Fibroblast of skin of back (primary cell): ENCODE data around the gene TMEM116. TPM values are rescaled to one million over a fixed set of nuclear protein-coding genes. Genes with fewer than 3 reads are reported as not detected.
A peak's percentile ranks its signal among the peaks of the same experiment; 100 is the strongest.
"Not testable (repeated sequence)": the region's sequence is repeated elsewhere in the genome, so short reads cannot be mapped to it uniquely, and the experiment has no call there.

Source experiments
- DNase-seq: peaks from one replicate; pipeline ENCODE4 v3.0.0-alpha.2; 2013
- polyA plus RNA-seq, 2 experiments: library from polyadenylated mRNA; unstranded; fragments of 120-200 nt; gene quantifications; one replicate each; pipeline ENCODE4 v1.2.1, GENCODE V29; 2013; ENCODE audit not compliant: insufficient read length in 2 of 2

The TMEM116 gene
- 4.0 TPM for polyA plus RNA-seq (2013, experiment 1 of 2; ENCODE audit: insufficient read length)
- polyA plus RNA-seq (2013, experiment 2 of 2; ENCODE audit: insufficient read length): 3.3 TPM

DNA sequence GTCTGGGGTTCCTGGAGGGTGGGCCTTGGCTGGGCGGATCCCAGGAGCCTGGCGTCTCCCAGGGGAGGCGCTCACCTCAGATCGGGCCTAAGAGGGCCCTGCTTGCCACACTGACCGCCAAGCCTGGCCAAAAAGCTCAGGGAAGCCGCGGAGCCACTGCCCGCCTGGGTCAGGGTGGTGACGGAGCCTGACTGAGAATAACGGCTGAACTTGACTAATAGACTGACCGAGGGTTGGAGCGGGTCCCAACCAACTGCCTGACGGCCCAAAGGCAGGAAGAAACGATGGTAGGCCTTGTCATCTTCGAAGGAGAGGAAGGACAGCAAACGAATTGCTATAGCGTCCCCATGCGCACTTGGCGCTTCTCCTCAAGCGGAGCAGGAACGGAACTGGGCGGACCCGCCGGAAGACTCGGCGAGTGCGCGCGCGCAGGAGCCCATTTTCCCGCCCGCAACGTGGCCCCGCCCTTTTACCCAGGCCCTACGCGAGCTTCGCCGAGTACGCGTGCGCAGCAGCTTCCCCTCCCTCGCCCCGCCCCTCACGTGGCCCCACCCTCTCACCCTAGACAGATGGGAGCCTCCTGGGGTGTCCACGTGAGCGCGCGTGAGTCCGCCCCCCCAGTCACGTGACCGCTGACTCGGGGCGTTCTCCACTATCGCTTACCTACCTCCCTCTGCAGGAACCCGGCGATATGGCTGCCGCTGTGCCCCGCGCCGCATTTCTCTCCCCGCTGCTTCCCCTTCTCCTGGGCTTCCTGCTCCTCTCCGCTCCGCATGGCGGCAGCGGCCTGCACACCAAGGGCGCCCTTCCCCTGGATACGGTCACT, at the start of gene TMEM116, which contains the start of gene ERP29:
TSS of gene TMEM116 (minus strand) at position 391 of the 826 bp plus-strand sequence. CDS start 7,895 bp downstream, outside the sequence.
TSS of gene ERP29 (plus strand) at position 652 of the 826 bp plus-strand sequence. CDS start at position 692, 40 bp downstream.
- DNase-seq: peak; percentile 98

DNA sequence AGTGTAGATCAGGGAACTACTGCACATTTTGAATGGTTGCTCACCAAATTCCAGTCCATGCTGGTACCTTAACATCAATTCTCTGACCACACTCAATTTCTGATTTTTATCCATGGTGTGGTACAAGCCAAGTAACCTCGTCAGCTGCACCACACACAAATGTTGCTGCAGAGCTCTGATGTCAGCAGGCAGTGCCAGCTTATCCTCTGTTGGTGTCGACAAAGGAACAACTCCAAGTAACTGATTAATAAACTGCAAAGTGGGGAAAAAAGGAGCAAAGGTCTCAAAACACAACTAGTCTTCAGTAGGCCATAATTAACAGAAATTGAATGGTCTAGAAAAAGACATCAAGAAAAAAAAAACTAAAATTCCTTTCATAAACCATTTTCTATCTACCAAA, 48.2 kb upstream of the TMEM116 start:
- DNase-seq: no peak

DNA sequence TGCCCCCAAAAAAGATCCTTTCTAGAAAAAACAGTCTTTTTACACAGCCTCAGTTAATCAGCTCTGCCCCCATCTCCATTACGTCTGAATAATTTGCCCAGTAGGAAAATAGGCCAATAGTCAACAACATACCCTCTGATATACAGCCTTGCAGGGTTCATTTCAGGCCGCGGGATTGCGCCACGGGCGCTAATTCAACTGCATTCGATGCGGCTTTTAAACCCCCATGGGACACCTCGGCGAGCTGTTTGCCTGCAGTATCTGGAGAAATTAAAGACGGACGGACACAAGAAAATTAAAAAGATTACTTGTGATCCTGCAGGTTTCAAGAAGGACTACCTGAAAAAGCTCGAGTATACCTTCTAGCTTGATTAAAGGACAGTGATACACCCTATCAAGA, 36.4 kb upstream of the TMEM116 start:
- no peak for DNase-seq

DNA sequence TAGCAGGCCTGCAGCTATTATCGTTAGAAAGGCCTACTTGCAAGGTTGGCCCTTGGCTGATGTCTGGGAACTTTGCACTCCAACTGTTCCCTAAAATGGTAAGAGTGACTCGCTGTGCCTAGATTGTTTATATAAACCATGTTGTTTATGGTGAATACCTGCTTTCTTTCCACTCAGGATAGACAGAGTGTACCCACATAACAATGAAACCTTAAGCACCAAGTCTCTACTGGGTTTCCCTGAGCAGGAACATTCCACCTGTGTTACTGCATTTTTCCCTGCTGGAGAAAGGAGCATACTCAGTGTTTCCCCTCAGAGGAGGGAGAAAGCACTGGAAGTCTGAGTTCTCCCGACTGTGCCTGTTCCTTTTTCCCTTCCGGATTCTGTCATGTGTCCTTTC, 33.0 kb upstream of the TMEM116 start:
- DNase-seq: no peak

DNA sequence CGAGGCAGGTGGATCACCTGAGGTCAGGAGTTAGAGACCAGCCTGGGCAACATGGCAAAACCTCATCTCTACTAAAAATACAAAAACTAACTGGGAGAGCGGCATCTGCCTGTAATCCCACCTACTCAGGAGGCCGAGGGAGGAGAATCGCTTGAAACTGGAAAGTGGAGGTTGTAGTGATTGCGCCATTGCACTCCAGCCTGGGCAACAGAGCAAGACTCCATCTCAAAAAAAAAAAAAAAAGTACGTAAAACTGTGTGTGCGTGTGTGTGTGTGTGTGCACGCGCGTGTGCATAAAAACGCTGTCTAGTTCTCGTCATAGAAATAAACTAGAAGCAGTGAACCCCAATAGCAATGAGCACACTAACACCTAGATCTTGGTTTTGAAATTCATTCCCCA, 23.6 kb upstream of the TMEM116 start:
- DNase-seq: not testable (repeated sequence)

DNA sequence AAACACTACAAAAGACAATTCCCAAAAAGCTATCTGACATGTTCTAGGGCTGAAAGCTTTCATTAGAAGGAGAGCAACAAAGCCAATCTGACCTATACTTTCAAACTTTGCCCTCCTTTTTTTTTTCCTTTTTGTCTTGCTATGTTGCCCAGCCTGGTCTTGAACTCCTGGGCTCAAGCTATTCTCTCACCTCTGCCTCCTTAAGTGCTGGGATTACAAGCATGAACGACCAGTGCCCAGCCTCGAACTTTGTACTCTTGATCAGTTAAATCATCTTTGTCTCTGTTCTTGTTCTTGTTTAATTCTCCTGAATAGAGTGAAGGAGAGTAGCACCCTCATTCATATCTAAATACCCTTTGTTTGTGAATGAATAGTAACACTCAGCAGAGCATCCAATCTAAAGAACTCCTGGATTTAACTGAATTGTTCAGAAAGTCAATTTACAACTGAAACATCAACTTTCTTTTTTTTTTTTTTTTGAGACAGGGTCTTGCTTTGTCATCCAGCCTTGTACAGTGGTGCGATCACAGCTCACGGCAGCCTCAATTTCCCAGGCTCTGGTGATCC, 22.3 kb upstream of the TMEM116 start:
- no peak for DNase-seq

DNA sequence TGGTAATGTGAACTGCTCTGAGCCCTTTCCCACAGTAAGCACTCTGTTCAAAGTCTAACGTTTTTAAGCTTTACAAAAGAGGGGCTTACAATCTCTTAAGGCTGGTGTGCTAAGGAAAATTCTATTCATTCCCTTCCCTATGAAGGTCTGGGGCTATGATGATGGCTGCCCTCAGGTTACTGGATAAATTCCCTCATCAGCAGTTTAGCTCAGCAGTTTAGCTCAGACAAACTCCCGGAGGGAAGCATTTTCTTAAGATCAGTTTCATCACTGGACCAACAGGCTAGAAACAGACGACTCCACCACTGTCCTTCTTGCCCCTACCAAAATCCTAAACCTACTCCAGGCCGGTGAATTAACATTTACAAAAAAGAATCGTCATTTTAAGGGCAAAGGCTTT, 19.3 kb upstream of the TMEM116 start:
- no peak for DNase-seq

DNA sequence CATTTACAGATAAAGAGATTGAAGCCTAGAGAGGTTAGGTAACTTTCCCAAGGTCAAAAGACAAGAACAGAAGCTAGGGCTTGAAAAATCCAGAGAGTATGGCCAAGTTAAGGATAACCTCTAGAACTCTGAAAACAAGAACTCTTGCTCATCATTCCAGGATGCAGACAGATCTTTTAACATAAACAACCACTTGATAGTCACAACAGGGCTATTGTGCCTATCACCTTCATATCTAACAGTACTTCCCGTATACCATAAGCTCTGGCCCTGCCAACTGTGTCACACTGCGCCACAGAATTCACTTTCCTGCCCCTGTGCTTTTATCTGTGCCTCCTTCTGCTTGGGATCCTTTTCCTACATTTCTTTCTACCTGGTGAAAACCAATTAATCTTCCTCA, 18.5 kb upstream of the TMEM116 start:
- no peak for DNase-seq

DNA sequence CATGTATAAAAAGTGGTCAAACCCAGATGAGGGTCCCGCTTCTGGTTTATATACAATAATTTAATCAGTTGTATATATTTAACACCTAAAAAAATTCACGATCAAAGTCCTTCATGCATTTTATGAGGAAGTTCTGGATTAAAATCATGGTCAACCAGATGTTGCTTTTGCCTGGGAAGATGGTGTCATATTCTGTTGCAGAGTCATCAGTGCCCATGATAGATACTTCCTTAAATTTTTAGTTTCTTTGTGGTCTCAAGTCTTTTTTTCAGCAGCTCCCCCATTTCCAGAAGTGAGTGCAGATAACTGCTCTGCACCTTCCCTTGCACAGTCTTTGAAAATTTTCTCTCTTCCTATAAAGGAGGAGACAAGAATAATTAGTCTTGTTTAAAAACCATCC, 16.3 kb upstream of the TMEM116 start:
- DNase-seq: no peak

DNA sequence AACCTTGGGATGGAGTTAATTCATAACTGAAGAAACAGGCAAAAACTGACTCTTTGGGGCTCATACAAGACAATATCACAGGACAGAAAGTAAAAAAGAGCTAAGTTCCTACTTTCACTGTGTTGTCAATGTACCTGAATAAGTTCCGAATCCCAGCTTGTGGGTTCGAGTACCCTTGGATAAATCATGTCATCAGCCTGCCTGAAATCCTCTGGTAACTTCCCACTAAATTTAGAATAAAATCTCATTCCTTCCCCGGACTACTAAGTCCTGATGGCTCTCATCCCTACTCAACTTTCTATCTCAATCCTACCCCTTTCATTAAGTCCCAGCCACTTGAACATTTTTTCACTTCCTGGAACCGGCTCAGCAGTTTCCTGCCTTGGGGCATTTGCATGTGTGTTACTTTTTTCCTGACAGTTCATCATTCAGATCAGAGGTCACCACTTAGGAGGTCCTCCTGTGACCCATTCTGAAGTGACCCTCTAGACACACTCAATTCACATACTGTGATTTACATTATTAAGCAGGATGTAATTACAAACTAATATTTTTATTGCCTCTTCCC, 12.9 kb upstream of the TMEM116 start:
- no peak for DNase-seq

DNA sequence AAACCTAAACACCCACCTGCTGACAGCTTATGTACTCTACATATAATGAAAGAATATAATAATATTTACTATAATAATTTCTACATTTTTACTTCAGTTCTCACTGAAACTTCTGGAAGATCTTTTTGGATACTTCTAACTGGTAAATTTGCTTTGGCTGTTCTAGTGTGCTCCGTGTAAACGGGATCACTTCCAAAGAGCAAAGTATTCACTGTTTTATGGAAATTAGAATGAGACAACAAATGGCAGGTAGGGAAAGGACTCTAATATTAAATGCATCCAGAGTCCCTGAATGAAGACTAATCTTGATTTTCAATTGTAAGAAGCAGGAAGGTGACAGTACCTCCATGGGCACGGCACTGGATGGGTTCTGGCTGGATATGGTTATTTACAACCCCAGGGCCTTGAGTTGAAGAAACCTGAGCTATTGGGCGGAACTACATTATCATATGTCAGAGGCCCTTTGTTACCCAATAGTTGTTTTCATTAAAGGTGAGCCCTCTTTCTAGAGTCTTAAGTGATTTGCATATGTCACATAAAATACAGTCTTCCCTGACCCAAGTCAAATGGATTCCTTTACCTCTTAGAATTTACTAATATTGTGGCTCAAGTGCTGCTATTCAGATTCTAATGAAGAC, 10.9 kb upstream of the TMEM116 start:
- DNase-seq: no peak

DNA sequence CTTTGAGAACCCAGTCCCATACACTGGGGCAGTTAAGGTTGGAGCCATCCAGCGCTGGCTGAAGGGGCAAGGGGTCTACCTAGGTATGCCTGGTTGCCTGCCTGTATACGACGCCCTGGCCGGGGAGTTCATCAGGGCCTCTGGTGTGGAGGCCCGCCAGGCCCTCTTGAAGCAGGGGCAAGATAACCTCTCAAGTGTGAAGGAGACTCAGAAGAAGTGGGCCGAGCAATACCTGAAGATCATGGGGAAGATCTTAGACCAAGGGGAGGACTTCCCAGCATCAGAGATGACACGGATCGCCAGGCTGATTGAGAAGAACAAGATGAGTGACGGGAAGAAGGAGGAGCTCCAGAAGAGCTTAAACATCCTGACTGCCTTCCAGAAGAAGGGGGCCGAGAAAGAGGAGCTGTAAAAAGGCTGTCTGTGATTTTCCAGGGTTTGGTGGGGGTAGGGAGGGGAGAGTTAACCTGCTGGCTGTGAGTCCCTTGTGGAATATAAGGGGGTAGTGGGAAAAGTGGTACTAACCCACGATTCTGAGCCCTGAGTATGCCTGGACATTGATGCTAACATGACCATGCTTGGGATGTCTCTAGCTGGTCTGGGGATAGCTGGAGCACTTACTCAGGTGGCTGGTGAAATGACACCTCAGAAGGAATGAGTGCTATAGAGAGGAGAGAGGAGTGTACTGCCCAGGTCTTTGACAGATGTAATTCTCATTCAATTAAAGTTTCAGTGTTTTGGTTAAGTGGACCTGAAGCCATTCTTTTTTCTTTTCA, 9.5 kb upstream of the TMEM116 start:
- DNase-seq: no peak

DNA sequence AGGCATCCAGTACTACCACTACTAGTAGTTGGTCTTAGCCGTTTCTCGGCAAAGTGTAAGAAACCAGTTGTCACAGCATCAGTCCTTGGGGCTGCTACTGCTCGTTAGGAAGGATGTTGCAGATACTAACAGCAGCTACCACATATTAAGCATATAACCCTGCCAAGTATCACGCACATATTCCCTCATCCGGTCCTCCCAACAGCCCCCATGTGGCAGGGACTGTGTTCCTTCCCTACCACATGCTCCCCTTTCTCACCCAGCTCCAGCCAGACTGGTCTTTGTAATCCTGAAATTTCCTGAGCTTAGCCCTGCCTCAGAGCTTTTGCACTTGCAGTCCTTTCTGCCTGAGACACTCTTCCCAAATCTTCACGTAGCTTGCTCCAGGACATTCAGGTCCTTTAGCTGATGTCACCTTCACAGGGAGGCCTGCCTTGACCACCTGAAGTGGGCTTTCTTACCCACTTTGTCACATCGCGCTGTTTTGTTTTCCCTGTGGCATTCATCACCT, 8.0 kb upstream of the TMEM116 start:
- no peak for DNase-seq

DNA sequence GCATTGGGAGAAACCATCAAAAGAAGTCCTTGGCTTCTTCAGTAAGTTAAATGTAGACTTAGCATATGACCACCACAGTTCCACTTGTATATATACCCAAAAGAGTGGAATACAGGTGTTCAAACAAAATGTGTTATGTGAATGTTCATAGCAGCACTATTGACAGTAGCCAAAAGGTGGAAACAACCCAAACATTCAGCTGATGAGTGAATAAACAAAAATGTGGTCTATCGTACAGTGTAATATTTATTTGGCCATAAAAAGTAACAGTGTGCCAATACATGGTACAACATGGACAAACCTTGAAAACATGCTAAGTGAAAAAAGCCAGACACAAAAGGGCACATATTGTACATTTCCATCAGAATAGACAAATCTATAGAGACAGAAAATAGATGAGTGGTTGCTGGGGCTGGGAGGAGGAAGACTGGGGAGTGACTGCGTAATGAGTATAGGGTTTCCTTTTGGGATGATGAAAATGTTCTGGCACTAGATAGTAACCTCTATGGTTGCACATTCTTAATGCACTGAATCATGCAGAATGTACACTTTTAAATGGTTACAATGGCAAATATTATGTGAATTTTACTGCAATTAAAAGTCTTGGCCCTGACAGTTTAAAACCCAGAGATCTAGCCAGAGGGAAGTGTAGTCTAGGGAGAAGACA, 5.7 kb upstream of the TMEM116 start:
- peak; percentile 84 for DNase-seq

DNA sequence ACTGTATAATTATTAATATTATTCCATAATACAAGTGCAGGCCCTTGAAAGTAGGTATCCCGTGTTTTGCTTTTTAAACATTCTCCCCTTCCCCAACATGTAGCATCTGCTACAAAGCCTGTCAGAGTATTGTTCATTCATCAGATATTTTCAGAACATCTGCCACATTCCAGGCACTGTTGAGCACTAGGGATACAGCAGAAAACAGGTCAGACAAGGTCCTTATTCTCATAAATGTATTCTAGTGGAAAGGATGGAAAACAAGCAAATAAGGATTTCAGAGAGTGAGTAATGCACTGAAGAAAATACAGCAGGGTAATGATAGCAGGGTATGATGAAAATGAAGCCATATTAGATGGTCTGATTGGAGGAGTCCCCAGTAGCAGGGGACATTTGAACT, 4.1 kb upstream of the TMEM116 start:
- DNase-seq: no peak

DNA sequence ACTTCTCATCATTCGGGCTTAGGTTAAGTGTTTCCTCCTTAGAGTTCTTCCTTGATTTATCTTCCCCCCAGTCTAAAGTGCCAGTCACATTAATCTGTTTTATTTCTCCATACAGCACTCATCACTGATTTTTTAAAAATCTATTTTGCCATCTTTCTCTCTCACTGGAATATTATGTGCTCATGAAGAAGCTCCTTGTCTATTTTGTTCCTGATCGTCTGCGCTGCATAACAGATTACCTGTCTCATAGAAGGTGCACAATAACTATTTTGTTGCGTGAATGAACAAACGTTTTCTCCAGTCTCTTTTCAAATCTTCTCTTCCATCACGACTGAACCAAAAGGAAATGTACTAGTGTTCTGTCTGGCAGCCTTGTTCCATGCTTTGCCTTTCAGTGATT, 3.0 kb upstream of the TMEM116 start:
- DNase-seq: no peak

DNA sequence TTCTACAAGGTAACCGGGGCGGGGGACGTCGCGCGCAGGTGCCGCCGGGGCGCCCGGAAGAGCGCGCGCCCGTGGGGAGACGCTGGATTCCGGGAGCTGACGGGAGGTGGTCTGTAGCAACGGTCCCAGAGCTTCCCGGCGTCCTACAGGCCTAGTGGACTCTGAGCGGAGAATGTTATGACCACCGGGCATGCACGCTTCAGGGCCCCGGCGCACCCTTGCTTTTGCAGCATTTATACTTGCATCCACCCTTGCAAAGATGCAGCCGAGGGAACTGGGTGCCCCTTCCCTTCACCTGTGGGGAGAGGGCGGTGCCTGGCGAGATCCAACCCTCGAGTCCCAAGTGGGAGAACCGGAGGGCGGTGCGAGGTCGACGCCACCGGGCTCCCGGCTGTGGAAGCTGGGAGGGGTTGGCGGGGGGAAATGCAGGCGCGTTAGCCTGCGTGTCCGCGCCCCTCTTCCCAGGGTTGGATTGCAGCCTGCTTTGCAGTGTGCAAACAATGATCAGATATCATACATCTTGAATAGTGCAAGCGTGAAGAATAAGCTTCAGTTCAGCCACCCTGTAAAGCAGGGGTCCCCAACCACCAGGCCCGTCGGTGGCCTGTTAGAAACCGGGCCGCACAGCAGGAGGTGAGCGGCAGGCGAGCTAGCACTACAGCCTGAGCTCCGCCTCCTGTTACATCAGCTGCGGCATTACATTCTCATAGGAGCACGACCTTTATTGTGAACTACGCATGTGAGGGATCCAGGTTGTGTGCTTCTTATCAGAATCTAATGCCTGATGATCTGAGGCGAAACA, 837 bp upstream of the TMEM116 start:
- DNase-seq: peak; percentile 79

DNA sequence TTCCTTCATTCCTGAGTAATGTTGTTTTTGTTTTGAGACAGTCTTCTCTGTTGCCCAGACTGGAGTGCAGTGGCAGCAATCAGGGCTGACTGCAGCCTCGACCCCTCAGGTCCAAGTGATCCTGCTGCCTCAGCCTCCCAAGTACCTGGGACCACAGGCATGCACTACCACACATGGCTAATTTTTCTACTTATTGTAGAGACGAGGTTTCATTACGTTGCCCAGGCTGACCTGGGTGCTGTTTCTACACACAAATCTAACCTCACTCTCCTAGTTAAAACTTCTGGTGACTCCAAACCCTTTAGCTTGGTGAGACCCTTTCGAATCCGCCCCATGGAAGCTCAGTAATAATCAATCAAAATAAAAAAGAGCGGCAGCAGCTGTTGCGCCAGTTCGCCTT, 1.3 kb downstream of the TMEM116 start:
- DNase-seq: no peak

DNA sequence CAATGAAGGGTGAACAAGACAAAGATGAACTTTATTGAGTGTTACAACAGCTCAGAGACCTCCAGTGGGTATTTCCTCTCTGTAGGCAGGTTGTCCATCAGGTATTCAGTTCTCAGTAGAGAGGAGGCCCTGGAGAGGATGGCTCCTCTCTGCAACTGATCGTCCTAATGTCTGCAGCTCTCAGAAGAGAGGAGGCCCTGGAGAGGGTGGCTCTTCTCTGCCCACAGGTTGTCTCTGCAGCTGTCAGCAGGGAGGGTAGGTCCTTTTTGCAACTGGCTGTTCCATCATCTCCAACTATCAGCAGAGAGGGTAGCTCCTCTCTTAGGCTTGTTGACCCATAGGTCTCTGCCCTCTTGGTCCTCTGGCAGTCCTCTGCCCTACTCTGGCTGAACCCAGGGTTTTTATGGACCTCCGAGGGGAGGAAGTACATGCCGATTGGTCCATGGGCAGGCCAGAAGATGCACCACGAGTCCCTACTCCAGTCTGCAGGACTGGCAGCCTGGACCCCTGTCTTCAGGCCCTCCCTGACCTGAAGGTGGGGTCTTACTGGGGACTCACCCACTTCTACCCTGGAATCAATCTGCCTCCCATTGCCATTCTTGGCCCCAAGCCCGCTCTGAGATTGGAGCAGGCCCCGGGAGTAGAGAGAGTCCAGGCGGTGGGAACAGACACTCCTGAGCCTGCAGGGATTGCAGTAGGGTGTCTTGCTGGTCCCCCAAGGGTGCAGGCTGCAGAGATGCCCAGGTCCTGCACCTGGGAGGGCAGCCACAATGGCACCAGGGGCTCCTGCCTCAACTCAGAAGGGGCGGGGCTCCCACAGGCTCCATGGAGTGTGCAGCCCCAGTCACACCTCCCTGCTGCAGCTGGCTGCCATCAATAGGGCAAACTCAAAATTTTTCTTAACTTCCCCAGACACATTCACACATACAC, 2.3 kb downstream of the TMEM116 start:
- no peak for DNase-seq

DNA sequence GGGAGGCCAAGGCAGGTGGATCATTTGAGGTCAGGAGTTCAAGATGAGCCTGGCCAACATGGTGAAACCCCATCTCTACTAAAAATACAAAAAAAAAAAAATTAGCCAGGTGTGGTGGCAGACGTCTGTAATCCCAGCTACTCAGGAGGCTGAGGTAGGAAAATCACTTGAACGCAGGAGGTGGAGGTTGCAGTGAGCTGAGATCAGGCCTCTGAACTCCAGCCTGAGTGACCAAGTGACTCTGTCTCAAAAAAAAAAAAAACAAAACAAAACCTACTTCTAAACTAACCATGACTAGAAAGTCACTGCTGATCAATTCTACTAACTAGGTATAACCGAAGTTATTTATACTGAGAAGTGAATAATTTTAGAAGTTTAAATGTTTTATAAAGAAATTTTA, 3.4 kb downstream of the TMEM116 start:
- DNase-seq: not testable (repeated sequence)
